ENCODE results near the gene PPM1M. TPM values are rescaled to one million over a fixed set of nuclear protein-coding genes. Genes with fewer than 3 reads are reported as not detected.
"Not testable (repeated sequence)": the region's sequence is repeated elsewhere in the genome, so short reads cannot be mapped to it uniquely, and the experiment has no call there.

The PPM1M gene
- total RNA-seq, 1 donor from 2014 or later: 53.4 TPM

- no peak for ATAC-seq
- H3K4me3 ChIP-seq: no peak overlapping the region
- no peak for DNase-seq
- H3K27ac ChIP-seq: no peak overlapping the region
- H3K9me3 ChIP-seq: no peaks in the 10 kb centered on the region
- H3K27me3 ChIP-seq (ENCODE audit: low read depth): no peaks in the 10 kb centered on the region
- H3K36me3 ChIP-seq: peaks cover 96% of the 10 kb centered on the region
- intact Hi-C loops (cut with DNase I): no loop called here
- TF ChIP-seq CTCF (IDR thresholded peaks at IDR 0.05): no peak
- H3K4me1 ChIP-seq: peaks cover 40% of the 10 kb centered on the region
These were observed 19.8 kb downstream of the PPM1M start for GRCh38 chr3:52265387-52265786.

- peak in 1 of 2 donors; percentile 56 for ATAC-seq
- no peak for TF ChIP-seq CTCF (IDR thresholded peaks at IDR 0.05)
- no peaks in the 10 kb centered on the region for H3K9me3 ChIP-seq
- H3K4me1 ChIP-seq: peaks cover 67% of the 10 kb centered on the region
- H3K27ac ChIP-seq: no peak overlapping the region
- DNase-seq: no peak
- intact Hi-C loops (cut with DNase I): no loop called here
- no peaks in the 10 kb centered on the region for H3K27me3 ChIP-seq (ENCODE audit: low read depth)
- no peak overlapping the region for H3K4me3 ChIP-seq
- H3K36me3 ChIP-seq: peaks cover 87% of the 10 kb centered on the region
These were observed 22.5 kb downstream of the PPM1M start for GRCh38 chr3:52268036-52268435.

GRCh38 chr3:52269776-52270175 is 24.2 kb downstream of the PPM1M start:
- no peak for ATAC-seq
- Histone ChIP-seq H3K36me3 (peaks cover 85% of the 10 kb centered on the region), H3K9me3 (no peaks in the 10 kb centered on the region), H3K4me3 (peak overlapping the region; percentile 2), H3K27me3 (ENCODE audit: low read depth) (no peaks in the 10 kb centered on the region), H3K27ac (peak overlapping the region; percentile 44), H3K4me1 (peaks cover 79% of the 10 kb centered on the region)
- no peak for DNase-seq
- no peak for TF ChIP-seq CTCF (IDR thresholded peaks at IDR 0.05)
- intact Hi-C loops (cut with DNase I): no loop called here

DNA sequence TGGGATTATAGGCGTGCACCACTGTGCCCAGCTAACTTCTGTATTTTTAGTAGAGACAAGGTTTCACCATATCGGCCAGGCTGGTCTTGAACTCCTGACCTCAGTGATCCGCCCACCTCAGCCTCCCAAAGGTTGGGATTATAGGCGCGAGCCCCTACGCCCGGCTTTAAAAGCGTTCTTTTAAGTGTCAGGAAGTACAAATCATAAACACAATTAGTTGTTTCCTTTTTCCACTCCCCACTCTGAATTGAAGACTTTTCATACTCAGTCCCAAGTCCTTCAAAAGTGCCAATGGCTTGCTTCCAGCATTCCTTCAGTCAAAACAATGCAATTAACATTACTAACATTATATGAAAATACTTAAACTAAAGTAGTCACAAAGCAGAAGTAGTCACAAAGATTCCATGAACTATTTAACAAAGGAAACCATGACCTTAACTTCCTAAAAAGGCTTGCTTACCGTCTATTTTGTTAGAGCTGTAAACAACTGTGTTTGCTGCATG is 24.7 kb downstream of the PPM1M start:
- H3K36me3 ChIP-seq: peaks cover 82% of the 10 kb centered on the region
- peak overlapping the region; percentile 44 for H3K27ac ChIP-seq
- H3K9me3 ChIP-seq: no peaks in the 10 kb centered on the region
- no peaks in the 10 kb centered on the region for H3K27me3 ChIP-seq (ENCODE audit: low read depth)
- peak overlapping the region; percentile 2 for H3K4me3 ChIP-seq
- intact Hi-C loops (cut with DNase I): no loop called here
- DNase-seq: peak; percentile 60
- ATAC-seq: peak; percentile 44 to 62
- no peak for TF ChIP-seq CTCF (IDR thresholded peaks at IDR 0.05)
- H3K4me1 ChIP-seq: peaks cover 84% of the 10 kb centered on the region

GRCh38 chr3:52272172-52272571 is 26.6 kb downstream of the PPM1M start:
- DNase-seq; intact Hi-C loops (cut with DNase I); H3K4me3 ChIP-seq; H3K9me3 ChIP-seq; H3K27me3 ChIP-seq (ENCODE audit: low read depth); ATAC-seq: not testable (repeated sequence)
- peak overlapping the region; percentile 25 for H3K27ac ChIP-seq
- peaks cover 68% of the 10 kb centered on the region for H3K36me3 ChIP-seq
- peaks cover 98% of the 10 kb centered on the region for H3K4me1 ChIP-seq

DNA sequence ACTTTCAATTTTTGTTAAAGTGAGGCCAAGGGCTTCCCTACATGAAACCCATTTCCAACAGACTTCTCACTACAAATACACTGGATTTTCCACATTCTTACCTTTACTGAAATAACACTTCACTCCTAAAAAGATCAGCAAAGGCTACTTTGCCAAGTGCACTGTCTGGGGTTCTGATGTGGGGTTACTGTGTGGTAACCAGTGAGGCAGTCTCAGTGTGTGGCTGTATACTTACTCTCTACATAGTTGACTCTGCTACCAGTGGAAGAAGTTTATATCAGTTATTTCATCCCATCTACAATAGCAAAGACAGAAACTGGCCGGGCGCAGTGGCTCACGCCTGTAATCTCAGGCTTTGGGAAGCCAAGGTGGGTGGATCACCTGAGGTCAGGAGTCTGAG is 27.3 kb downstream of the PPM1M start:
- intact Hi-C loops (cut with DNase I): no loop called here
- no peaks in the 10 kb centered on the region for H3K9me3 ChIP-seq
- no peak for DNase-seq
- no peak overlapping the region for H3K4me3 ChIP-seq
- ATAC-seq: peak; percentile 17 to 35
- H3K27ac ChIP-seq: no peak overlapping the region
- peaks cover 94% of the 10 kb centered on the region for H3K4me1 ChIP-seq
- peaks cover 61% of the 10 kb centered on the region for H3K36me3 ChIP-seq
- H3K27me3 ChIP-seq (ENCODE audit: low read depth): no peaks in the 10 kb centered on the region
- no peak for TF ChIP-seq CTCF (IDR thresholded peaks at IDR 0.05)

- H3K4me3 ChIP-seq: peak overlapping the region; percentile 92
- intact Hi-C loops (cut with DNase I); DNase-seq; H3K27me3 ChIP-seq (ENCODE audit: low read depth); ATAC-seq; H3K9me3 ChIP-seq; H3K27ac ChIP-seq: not testable (repeated sequence)
- peaks cover 82% of the 10 kb centered on the region for H3K4me1 ChIP-seq
- peaks cover 42% of the 10 kb centered on the region for H3K36me3 ChIP-seq
These were observed 29.2 kb downstream of the PPM1M start for GRCh38 chr3:52274781-52275180.

Measured in lower lobe of right lung (tissue), 2 donors.